Stimulated activated CD4-positive, alpha-beta T cell treated with anti-CD3 and anti-CD28 coated beads, Interleukin-1b, Interleukin-23, amount 100 ng/mL, for 24 hours (primary cell): ENCODE data around the gene SLC9A9.

Experiments used
- DNase-seq, 4 experiments: peaks; one replicate each; pipeline ENCODE4 v3.0.0-alpha.2; 2020; ENCODE audit warnings: low read depth in 4 of 4, low spot score in 1 of 4

The SLC9A9 gene

DNA sequence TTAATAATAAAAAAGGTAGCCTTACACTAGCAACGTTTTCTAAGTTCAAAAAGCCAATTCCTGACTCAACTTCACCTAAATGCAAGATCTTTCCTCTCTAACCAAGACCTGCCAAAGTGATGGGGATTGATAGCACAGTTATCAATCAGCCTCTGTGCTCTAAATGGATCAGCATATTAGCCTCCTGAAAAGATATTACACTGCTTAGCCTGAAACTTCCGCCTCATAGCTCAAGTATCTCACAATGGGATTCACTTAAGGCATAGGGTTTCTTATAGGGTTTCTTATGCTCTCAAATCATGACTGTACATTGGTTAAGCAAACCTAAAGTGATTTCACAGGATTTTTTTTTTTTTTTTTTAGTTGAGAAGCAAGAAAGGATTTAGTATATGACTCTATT lies 436 bp upstream of the SLC9A9 start:
- no peak for DNase-seq

DNA sequence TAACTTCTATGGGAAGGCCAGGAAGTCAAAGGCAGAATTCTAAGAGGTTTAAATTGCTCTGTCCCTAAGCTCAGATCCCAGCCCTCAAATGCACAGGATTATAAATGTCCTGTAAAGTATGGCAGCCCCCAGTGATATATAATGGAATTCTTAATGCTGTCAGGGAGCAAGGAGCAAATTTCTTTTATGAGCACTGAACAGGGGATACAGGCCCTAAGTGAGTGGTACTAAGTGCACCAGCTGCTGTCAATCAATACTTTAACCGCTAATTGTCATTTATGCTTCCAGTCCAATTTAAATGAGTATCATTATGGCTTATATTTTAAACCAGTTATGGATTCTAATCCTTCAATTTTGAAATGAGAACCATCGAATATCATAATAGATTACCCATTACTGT lies 4.7 kb downstream of the SLC9A9 start:
- DNase-seq, result no peak

DNA sequence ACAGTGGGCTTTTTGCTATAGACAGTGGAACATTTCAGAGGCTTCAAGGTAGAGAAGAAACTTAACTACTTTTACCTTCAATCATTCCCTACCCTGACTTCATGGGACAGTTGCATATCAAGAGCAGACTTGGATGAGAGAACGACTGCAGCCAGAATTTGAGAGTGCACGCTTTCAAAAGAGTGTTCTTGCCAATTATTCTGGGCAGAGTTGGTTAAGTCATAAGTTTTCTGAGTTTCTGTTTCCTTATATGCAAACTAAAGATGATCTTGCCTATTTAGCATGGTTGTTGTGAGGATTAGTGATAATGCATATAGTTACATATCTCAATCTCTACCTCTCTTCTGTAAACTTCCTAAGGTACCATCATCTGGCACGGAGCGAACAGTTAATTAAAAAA lies 7.6 kb downstream of the SLC9A9 start:
- no peak for DNase-seq

DNA sequence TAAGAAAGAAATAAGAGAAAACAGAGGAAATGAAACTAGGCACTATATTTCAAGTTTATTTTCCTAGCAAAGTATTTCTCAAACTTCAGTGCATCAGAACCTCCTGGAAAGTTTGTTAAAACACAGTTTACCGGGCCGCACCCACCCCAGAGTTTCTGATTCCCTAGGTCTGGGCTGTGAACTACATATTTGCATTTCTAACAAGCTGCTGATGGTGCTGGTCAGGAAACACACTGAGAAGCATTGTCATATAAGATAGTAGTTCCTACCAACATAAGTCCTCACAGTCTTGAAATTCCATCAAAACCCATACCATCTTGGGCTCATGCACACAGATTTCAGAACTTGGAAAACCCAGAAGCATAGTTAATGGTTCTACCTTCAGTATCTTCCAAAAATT lies 8.3 kb downstream of the SLC9A9 start:
- no peak for DNase-seq

DNA sequence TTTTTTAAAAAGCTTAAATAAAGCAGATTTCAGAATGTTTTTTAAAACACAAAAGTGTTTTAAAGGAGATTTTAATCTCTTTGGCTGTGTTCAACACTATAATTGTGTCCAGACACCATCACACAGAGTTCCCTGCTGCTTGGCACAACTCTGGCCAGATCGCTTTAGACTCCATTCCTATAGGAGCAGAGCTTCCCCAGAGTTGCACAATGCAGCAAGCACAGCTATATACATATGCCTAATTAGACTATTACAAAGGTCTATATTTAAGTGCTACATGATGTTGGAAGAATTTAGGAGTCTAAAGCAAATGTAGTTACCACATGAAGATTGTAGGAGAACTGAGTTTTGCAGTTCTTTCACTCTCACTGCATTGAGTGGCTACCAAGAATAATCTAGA lies 11.2 kb downstream of the SLC9A9 start:
- DNase-seq, result no peak

DNA sequence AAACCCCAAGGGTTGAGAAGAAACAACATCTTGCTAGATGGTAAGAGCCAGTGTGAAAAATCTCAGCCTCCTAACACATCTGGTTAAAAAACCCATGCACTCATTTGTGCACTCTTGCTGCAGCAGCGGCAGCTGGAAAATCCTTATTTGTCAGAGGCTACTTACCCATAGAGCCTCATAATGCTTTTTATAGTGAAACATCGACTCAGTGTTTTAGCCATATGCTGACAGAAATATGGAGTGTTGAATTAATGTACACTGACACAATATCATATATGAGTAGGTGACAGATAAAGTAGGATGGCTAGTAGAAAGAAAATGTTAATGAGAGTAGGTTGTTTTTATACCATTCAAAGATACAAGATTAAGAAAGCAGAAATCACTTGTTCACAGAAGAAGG lies 13.0 kb downstream of the SLC9A9 start:
- DNase-seq, result no peak

DNA sequence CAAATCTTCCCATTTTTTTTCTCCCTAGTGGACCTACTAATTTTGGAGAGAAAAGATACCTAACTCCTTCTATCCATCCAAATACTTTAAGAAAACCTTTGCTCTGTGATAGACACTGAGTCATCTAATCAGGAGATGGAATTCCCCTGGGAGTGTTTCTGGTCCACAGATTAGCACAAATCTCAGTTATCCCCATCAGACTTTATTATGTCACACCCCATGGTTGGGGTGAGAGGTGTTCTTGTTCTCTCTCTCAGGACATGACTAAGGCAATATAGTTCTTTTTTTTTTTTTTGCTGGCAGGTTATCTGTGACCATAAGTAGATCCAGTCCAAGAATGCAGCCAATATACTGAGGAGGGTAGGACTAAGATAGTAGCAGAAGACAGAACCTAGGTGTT lies 15.8 kb downstream of the SLC9A9 start:
- DNase-seq, result no peak

DNA sequence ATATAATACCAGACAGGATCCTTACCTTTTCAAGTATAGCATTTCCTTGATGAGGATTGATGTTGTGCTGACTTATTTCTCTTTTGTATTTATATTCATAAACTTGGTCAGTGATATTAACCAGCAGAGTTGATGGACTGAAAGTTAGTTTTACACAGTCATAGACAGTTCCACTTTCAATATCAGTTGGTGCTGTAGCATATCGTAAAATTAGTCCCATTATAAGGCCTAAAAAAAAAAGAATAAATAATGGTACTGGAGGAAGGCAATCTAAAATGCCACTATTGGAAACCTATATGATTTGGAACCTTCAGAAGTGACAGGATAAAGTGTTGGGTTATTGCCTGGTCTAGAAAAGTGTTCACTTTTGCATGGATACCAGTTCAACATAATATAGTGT lies 16.3 kb downstream of the SLC9A9 start:
- no peak for DNase-seq

DNA sequence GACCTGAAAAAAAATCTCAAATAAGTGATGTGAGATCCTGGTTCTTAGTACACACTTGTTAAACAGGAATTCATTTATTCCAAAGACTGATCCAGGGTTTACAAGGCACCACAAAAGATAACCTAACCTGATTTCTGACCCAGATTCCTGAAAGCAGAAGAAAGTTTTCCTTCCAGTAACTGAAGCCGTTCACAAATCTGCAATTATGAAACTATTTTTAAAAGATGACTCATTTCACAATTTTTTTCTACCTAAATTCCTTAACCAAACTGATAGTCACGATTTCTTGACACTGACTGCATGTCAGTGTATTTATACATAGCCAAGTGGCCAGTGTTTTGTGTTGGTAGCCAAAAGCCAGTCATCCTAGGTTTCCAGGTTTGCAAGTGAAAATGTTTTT lies 17.1 kb downstream of the SLC9A9 start:
- DNase-seq, result no peak

DNA sequence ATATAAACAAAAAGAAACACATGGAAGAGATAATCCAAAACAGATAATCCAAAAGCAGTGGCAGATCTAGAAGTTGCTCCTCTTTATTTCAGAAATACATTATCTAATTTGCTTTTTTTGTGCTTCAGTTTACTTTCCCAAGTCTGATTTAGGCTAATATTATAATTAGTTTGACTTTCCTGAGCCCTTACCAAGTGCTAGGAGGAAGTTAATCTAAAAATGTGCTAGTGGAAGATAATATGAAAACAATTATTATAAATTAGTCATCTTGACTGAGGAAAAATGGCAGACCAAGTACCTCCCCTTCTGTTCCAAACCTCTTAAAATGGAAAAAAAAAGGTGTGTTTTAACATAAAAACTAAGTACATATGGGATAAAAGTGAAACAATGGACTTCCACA lies 17.5 kb downstream of the SLC9A9 start:
- DNase-seq, result no peak

DNA sequence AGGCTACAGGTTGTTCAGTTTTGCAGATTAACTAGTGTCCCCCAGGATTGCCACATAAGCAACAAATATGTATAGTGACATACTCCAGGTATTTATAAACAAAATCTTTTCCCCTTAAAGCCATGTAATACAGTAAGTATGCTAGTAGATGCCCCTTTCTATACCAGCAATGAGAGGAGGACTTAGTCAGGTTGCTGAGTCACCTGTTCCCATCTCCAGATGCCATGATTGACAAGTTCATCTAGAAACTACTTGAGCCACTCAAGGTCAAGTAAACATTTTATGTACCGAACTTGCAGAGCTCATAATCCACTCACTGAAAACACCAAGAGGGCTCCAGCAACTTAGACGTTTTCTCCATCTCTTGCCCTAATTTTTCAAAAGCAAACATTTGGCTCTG lies 18.2 kb downstream of the SLC9A9 start:
- no peak for DNase-seq

DNA sequence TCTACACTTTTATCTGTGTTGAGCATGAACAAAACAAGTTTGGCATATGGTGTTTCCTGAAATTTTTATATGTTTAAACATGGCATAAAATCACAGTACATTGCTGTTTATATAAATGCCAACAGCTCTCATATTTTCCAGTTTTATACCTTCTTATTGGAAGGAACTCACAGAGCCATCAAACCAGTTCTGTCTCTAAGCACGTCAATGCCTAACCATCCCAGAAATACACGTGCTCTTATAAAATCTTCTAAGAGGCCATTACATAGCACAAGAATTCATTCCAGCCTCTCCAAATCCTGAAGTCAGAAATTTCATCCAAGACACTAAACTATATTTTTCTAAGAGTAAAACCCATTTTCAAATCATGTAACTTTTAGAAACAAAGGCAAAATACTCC lies 20.8 kb downstream of the SLC9A9 start:
- DNase-seq, result no peak

DNA sequence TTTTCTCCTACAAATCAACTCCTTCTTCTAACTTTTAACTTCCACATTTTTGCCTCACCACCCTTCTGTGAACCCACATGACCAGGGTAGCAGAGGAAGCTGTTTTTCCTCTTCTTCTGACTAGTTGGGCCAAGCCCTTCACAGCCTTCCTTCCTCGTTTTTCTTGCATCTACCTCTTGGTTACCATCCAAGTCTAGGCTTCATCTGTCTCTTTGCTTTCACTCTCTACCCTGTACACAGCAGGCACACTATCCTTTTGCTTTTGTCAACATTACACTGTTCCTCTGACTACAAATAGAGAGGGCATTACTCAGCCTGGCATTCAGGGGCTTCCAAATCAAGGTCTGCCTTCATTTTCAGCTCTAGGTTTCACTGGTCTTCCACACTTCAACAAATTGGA lies 22.0 kb downstream of the SLC9A9 start:
- DNase-seq, result no peak

DNA sequence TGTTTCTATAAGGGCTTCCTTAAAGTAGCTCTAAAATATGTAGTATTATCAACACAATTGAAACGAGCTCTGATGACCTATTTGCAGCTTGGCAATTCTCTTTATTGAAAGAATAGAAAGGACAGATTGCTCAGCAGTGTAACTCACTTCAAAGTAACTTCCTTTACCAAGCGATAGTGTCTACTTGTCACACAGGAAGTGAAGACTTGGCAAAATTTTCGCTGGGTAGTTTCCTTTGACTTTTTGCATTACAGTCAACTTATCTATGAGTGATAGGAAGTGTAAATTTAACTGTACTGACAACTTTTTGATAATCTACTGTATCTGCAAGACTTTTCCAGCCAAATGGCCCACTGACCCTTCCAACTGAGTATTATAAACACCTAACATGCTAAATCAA lies 22.8 kb downstream of the SLC9A9 start:
- DNase-seq, result no peak

DNA sequence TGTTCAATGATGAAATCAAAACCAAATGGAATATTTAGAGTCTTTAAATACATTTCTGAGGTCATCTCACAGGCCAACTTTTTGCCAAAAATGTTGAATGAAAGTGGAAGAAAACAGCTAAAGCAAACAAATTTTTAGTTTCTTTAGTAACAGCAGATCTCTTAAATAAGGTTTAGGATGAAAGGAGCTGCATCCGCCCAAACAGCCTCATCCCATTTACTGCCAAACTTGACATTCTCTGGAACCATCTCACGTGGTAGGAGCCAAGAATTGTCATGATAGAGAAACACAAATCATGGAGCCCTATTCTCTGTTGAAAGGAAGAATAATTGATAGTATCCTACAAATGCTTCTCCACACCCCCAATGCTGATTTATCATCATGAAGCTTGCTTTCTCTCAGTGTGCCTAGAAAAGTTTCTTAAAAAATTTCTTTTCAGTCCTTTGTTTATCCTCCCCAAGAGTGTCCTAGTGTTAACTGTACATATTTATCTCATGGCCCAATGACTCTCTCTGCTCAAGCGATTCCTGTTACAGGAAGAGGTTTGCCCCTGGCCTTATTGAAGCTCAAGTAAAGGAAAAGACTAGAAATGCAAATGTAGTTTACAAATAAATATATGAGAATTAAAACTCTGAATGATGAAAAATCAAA lies 23.4 kb downstream of the SLC9A9 start:
- no peak for DNase-seq

DNA sequence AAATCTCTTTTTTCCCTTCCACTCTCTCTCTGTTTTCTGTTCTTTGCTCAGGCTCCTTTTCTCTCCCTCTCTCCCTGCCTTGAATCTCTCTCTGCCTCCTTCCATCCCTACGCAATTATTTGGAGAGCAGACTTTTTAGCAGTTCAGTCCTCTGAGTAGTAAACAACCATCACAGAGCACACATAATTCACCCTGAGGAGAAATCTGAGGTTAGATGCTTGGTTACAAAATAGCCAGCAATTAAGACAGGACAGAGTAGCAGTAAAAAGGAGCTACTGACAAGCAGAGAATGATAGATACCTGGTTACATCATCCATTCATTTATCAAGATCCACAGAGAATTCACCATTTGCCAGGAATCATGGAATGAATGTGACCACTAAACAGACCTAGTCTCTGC lies 25.5 kb downstream of the SLC9A9 start:
- DNase-seq, result no peak

DNA sequence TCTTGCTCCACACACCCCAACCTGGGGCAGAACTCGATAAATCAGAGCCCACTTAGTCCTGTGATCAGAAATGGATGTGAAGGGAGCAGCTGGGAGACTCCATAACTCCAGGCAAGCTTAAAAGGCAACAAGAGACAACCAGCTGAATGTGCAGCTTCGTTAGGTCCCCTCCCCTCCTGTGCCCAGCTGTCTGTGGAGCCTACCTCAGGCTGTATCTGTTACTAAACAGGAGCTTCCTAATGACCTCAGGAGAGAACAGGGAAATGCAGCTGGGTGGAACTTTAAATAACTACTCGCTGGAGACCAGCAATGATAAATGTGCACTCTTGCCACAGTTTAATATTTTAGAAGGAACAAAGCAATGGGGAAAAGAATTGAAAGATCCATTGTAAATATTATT lies 25.9 kb downstream of the SLC9A9 start:
- no peak for DNase-seq

DNA sequence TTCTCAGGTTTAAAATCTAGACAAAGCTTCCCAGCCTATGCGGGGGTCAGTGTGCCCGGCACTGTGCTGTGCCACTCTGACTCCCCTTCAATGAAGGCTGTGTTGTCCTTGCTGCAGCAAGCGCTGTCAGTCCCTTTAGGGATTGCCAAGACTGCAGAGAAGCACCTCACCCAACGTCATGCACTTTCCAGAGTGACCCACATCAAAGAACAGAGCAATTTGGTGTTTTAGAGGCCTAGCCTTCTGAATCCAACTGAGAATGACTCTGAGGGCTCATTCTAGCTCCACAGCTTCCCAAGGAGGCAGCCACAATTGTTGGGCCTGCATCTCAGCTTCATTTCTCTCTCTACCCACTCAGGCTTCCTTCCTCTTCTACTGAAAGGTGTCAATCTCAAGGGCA lies 26.4 kb downstream of the SLC9A9 start:
- DNase-seq, result no peak

DNA sequence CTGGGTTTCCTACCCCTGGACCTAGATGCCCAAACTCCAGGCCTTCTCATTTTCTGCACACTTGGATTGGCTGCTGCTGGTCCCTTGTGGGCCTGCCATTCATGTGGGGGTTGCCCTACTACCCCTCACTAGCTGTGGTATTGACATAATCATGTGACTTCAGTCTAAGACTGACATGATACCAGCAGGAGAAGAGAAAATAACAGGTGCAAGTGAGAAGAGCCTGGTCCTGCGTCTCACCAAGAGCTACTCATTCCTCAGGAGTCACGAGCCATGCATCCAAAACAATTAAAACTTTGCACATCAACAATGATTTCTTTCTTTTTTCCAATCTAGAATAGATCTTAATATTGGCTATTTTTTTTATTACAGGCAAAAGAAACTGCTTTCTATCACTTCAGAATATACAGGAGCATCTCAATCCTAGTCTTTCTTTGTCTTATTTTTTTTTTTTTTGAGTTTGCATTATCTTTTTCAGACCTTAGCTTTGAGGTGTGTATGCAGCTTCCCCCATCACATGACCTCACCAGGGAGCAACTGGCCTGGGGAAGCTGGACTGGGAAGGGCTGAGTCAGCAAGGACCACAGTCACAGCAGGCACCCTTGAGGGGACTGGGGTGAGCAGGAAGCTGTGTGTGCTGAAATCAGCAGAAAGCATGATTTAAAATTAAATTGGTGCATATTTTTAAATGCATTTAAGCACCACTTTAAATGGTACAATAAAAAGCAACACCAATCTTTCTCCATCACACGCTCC lies 27.6 kb downstream of the SLC9A9 start:
- no peak for DNase-seq

DNA sequence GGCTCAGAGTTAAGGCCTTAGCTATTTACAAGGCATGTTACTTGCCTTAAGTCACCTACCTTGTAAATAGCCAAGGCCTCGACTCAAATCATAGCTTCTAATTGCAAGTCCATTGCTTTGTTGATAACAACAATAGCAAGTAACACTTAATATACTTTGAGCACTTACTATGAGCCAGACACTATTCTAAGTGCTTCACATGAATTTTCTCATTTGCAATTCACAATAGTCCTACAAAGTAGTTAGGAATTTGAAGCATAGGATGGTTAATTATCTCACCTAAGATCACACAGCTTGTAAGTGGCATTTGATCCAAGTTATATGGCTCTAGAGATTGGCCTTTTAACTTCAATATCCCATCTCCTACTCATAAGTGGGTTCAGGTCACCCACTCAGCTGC lies 28.4 kb downstream of the SLC9A9 start:
- DNase-seq, result no peak

DNA sequence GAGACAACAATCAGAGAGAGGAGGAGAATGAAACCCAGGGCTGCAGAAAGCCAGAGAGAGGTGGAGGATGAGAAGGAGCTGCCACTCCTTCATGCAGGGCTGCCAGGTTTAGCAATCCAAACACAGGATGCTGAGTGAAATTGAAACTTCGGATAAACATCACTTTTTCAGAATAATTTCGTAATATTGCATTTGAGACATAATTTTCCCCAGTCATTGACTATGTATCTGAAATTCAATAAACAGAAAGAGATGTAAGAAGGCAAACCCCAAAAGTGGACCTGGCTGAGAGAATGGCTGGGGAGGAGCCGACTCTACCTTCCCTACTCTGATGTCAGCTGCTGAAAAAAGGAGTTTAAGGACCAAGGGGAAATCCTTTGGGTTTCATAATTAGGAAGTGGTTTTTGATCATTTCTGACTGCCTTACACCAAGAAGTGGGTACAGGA lies 33.8 kb downstream of the SLC9A9 start:
- DNase-seq, result no peak

DNA sequence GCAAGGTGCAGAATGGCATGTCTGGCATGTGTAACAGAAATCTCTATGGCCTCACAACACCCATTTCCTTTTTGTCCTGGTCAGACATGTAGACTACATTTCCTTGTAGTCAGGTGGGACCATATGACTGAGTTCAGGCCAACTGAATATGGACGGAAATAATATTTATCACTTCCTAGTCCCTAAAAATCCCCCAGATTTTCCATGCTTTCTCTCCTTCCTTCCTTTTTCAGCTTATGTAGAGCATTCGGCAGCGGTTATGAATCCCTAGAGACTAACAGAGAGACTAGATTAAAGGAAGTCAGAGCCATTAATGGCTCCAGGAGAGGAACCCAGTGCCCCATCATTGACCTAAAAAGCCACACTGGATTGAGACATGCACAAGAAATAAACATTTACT lies 35.8 kb downstream of the SLC9A9 start:
- DNase-seq, result no peak

DNA sequence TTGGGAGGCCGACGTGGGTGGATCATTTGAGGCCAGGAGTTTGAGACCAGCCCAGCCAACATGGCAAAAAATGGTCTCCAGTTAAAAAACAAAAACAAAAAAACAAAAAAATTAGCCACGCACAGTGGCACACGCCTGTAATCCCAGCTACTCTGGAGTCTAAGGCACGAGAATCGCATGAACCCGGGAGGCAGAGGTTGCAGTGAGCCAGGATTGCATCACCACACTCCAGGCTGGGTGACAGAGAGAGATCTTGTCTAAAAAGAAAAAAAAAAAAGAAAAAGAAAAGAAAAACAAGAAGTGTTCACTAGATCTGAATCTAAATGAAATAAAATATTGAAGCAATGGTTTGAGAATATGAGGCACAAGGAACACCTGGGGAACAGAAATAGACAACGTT lies 36.7 kb downstream of the SLC9A9 start:
- DNase-seq, result no peak
